GM18517 (cell line): ENCODE data around the gene PNMA8A.

Experiments
- ATAC-seq: cut with Tn5 transposase; IDR thresholded peaks from one replicate; pipeline ENCODE4 v1.9.1; 2021; ENCODE audit warnings: mild to moderate bottlenecking, moderate library complexity; ENCODE audit not compliant: unreplicated experiment

The PNMA8A gene

GRCh38 chr19:46431824-46432223 lies 39.5 kb downstream of the PNMA8A start:
- ATAC-seq: no peak

- no peak for ATAC-seq
These were observed 41.4 kb downstream of the PNMA8A start for GRCh38 chr19:46429999-46430398.

GRCh38 chr19:46428239-46429135 lies 42.9 kb downstream of the PNMA8A start, which contains the start of gene PNMA8C:
TSS of gene PNMA8C (minus strand) at chr19:46428936. CDS start at chr19:46428359, 577 bp downstream.
- no peak for ATAC-seq

- no peak for ATAC-seq
These were observed 43.8 kb downstream of the PNMA8A start for GRCh38 chr19:46427518-46428045.

- no peak for ATAC-seq
These were observed 44.7 kb downstream of the PNMA8A start for GRCh38 chr19:46426506-46427162.

GRCh38 chr19:46426035-46426505 lies 45.3 kb downstream of the PNMA8A start:
- ATAC-seq: no peak

GRCh38 chr19:46423188-46423587 lies 48.2 kb downstream of the PNMA8A start:
- no peak for ATAC-seq

- no peak for ATAC-seq
These were observed 49.0 kb downstream of the PNMA8A start for GRCh38 chr19:46422344-46422743.

GRCh38 chr19:46420056-46420455 lies 51.3 kb downstream of the PNMA8A start:
- no peak for ATAC-seq
